Keratinocyte (primary cell): ENCODE data around the gene CACNB2. TPM values are rescaled to one million over a fixed set of nuclear protein-coding genes. Genes with fewer than 3 reads are reported as not detected.

Source experiments
- DNase-seq: peaks from one replicate; pipeline ENCODE4 v3.0.0-alpha.2; 2011; ENCODE audit warnings: low read depth, missing footprints, low spot score
- FAIRE-seq: peaks from 2 replicates; lab custom pipeline; 2011; peaks lifted over from hg19 to GRCh38; lab: Jason Lieb, UNC
- H2AFZ ChIP-seq: 2 replicates; pipeline ENCODE4 v1.6.0; 2012; ENCODE audit warnings: low read length, control low read depth, inconsistent platforms; ENCODE audit not compliant: control insufficient read depth
- H3K27ac ChIP-seq: 2 replicates; pipeline ENCODE4 v1.5.1; 2011; ENCODE audit warnings: low read length; ENCODE audit not compliant: control insufficient read depth, insufficient read depth
- H3K27me3 ChIP-seq: 3 replicates; pipeline ENCODE4 v1.6.0; 2011; ENCODE audit warnings: low read length; ENCODE audit not compliant: control insufficient read depth, insufficient read depth; ENCODE audit errors: extremely low read depth
- H3K36me3 ChIP-seq, 2 experiments: 2 replicates in 1 of 2; 3 replicates in 1 of 2; pipeline ENCODE4 v1.5.1; 2011; ENCODE audit warnings: low read length in 2 of 2, mild to moderate bottlenecking in 1 of 2; ENCODE audit not compliant: control insufficient read depth in 2 of 2, insufficient read depth in 2 of 2; ENCODE audit errors: extremely low read depth in 1 of 2
- H3K4me1 ChIP-seq: 3 replicates; pipeline ENCODE4 v1.5.1; 2011; ENCODE audit warnings: low read length; ENCODE audit not compliant: control insufficient read depth, insufficient read depth; ENCODE audit errors: extremely low read depth
- H3K4me2 ChIP-seq: 3 replicates; pipeline ENCODE4 v1.6.0; 2011; ENCODE audit warnings: low read depth, low read length; ENCODE audit not compliant: control insufficient read depth, insufficient read depth; ENCODE audit errors: extremely low read depth
- H3K4me3 ChIP-seq, 3 experiments: fragments of 200-600 bp in 1 of 3; sonication (generic) in 1 of 3; 2 replicates in 2 of 3; 3 replicates in 1 of 3; pipeline ENCODE4 v1.5.1; 2011 to 2016; ENCODE audit warnings: low read length in 3 of 3, mild to moderate bottlenecking in 3 of 3, control low read depth in 2 of 3, inconsistent platforms in 1 of 3, low read depth in 1 of 3, mixed read lengths in 1 of 3, mixed run types in 1 of 3, moderate library complexity in 1 of 3; ENCODE audit not compliant: control insufficient read depth in 2 of 3, insufficient read depth in 2 of 3; ENCODE audit errors: extremely low read depth in 1 of 3
- H3K79me2 ChIP-seq: 2 replicates; pipeline ENCODE4 v1.6.0; 2012; ENCODE audit warnings: low read length; ENCODE audit not compliant: control insufficient read depth, insufficient read depth
- H3K9ac ChIP-seq: 3 replicates; pipeline ENCODE4 v1.6.0; 2011; ENCODE audit warnings: low read length; ENCODE audit not compliant: control insufficient read depth, insufficient read depth; ENCODE audit errors: extremely low read depth
- H3K9me1 ChIP-seq: 3 replicates; pipeline ENCODE4 v1.6.0; 2011; ENCODE audit warnings: low read length; ENCODE audit not compliant: control insufficient read depth, insufficient read depth; ENCODE audit errors: extremely low read depth
- H3K9me3 ChIP-seq: 2 replicates; pipeline ENCODE4 v1.5.1; 2012; ENCODE audit warnings: low read depth, low read length; ENCODE audit not compliant: control insufficient read depth
- H4K20me1 ChIP-seq: 3 replicates; pipeline ENCODE4 v1.6.0; 2011; ENCODE audit warnings: low read length; ENCODE audit not compliant: control insufficient read depth, insufficient read depth; ENCODE audit errors: extremely low read depth
- EZH2 ChIP-seq: IDR thresholded peaks from one replicate; pipeline ENCODE4 v1.6.1; 2012; ENCODE audit warnings: inconsistent platforms, mild to moderate bottlenecking, low read length, moderate library complexity
- dilution Hi-C: fragments of 300-500 bp; cut with MboI; formaldehyde crosslinking; loops from one replicate; pipeline ENCODE4 v1.7.0; 2020; ENCODE audit warnings: low sequenced_read_pairs; ENCODE audit not compliant: extremely low pct_ligation_motif_present
- polyA plus RNA-seq, 5 experiments: library from polyadenylated mRNA; depleted of rRNA in 3 of 5; stranded (reverse) in 3 of 5; stranded (forward) in 1 of 5; unstranded in 1 of 5; fragments of >200 nt; gene quantifications; 1 replicate in 1 of 5; 2 replicates in 3 of 5; 3 replicates in 1 of 5; pipeline versions ENCODE4 v1.2.1 to v1.2.3, GENCODE V29; 2011 to 2012; ENCODE audit warnings: missing spikeins in 2 of 5, low read depth in 1 of 5, low replicate concordance in 1 of 5
- TF ChIP-seq, protein P1 (sequence below), 3 experiments: IDR thresholded peaks in 1 of 3; conservative IDR thresholded peaks in 1 of 3; optimal IDR thresholded peaks in 1 of 3; 2 replicates in 2 of 3; 3 replicates in 1 of 3; pipeline versions ENCODE3 to v1.5.1; 2011; ENCODE audit warnings: low read length in 3 of 3, mild to moderate bottlenecking in 3 of 3, moderate library complexity in 2 of 3, control low read depth in 1 of 3, inconsistent platforms in 1 of 3; ENCODE audit not compliant: insufficient read depth in 2 of 3; ENCODE audit errors: extremely low read depth in 1 of 3

CACNB2 gene
- polyA plus RNA-seq, 1 donor (not counting 4 experiments of a cell fraction or from before 2014, with no cell fraction given): 0.03 TPM

DNA sequence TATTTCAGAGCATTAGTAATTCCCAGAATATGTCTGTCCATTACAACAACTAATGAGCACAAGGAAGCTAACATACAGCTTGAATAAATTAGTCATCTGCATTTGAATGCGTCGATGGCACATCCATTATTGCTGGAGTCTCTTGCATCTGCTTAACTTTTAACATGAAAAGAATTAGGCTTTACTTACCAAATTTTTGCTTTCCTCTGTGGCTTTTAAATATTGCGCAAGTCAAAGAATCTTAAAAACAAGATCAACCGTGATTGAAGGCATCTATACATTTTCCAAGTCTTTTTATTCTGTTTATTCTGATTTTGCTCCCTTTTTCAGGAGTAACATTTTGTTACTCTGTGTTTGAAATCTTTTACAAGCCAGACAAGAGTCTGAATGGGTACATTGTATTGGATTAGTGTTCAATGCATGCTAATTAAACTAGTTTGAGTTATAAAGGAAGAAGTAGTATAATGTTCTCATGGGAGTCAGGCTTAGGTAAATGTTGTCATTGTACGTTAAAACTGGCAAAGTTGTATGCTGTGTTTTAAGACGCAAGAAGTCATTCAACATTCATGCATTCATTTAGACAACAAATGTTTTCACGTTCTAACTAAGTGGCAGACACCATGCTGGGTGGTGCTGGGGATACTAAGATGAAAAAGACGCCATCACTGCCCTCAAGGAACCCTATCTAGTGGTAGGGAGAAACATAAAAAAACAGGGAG, 4.0 kb upstream of the CACNB2 start:
- Histone ChIP-seq H2AFZ (no peak overlapping the region), H3K9me1 (no peaks in the 10 kb centered on the region), H3K27ac (no peak overlapping the region), H3K4me1 (peaks cover under 1% of the 10 kb centered on the region), H3K79me2 (no peaks in the 10 kb centered on the region), H3K27me3 (peaks cover 12% of the 10 kb centered on the region), H3K4me2 (no peak overlapping the region), H4K20me1 (no peaks in the 10 kb centered on the region), H3K9me3 (no peaks in the 10 kb centered on the region), H3K9ac (no peak overlapping the region), H3K36me3 (no peaks in the 10 kb centered on the region), H3K4me3 (no peak overlapping the region)
- TF ChIP-seq, protein P1, sequence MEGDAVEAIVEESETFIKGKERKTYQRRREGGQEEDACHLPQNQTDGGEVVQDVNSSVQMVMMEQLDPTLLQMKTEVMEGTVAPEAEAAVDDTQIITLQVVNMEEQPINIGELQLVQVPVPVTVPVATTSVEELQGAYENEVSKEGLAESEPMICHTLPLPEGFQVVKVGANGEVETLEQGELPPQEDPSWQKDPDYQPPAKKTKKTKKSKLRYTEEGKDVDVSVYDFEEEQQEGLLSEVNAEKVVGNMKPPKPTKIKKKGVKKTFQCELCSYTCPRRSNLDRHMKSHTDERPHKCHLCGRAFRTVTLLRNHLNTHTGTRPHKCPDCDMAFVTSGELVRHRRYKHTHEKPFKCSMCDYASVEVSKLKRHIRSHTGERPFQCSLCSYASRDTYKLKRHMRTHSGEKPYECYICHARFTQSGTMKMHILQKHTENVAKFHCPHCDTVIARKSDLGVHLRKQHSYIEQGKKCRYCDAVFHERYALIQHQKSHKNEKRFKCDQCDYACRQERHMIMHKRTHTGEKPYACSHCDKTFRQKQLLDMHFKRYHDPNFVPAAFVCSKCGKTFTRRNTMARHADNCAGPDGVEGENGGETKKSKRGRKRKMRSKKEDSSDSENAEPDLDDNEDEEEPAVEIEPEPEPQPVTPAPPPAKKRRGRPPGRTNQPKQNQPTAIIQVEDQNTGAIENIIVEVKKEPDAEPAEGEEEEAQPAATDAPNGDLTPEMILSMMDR (optimal IDR thresholded peaks at IDR 0.05 in 1 of 3, IDR thresholded peaks at IDR 0.05 in 1 of 3, conservative IDR thresholded peaks at IDR 0.05 in 1 of 3; ENCODE audit: extremely low read depth in 1 of 3, insufficient read depth in 2 of 3, low read length in 3 of 3): no peak
- no peak for TF ChIP-seq EZH2
- no peak for DNase-seq
- FAIRE-seq: no peak
- dilution Hi-C loops: no loop called here

GRCh38 chr10:18137111-18137510, 3.1 kb upstream of the CACNB2 start:
- H2AFZ ChIP-seq: no peak overlapping the region
- no peaks in the 10 kb centered on the region for H3K9me1 ChIP-seq
- H3K27ac ChIP-seq: no peak overlapping the region
- dilution Hi-C loops: no loop called here
- H3K4me3 ChIP-seq: no peak overlapping the region
- H4K20me1 ChIP-seq: no peaks in the 10 kb centered on the region
- peaks cover 5% of the 10 kb centered on the region for H3K4me1 ChIP-seq
- DNase-seq: no peak
- no peaks in the 10 kb centered on the region for H3K36me3 ChIP-seq
- peaks cover 21% of the 10 kb centered on the region for H3K27me3 ChIP-seq
- no peak for FAIRE-seq
- H3K9me3 ChIP-seq: no peaks in the 10 kb centered on the region
- TF ChIP-seq, protein P1 (optimal IDR thresholded peaks at IDR 0.05 in 1 of 3, IDR thresholded peaks at IDR 0.05 in 1 of 3, conservative IDR thresholded peaks at IDR 0.05 in 1 of 3; ENCODE audit: extremely low read depth in 1 of 3, insufficient read depth in 2 of 3, low read length in 3 of 3): no peak
- no peak for TF ChIP-seq EZH2
- H3K9ac ChIP-seq: no peak overlapping the region
- no peaks in the 10 kb centered on the region for H3K79me2 ChIP-seq
- H3K4me2 ChIP-seq: no peak overlapping the region
